RWPE2 (cell line): ENCODE data around the gene GRIK2.
"Not testable (repeated sequence)": the region's sequence is repeated elsewhere in the genome, so short reads cannot be mapped to it uniquely, and the experiment has no call there.

Experiments
- ATAC-seq: fragments of 200-7000 bp; cut with Tn5 transposase; 3 replicates; pipeline ENCODE4 v1.9.1; 2021; ENCODE audit warnings: low read depth
- DNase-seq: peaks from one replicate; pipeline ENCODE4 v3.0.0-alpha.2; 2020; ENCODE audit warnings: low spot score
- H3K27ac ChIP-seq: fragments of 450-650 bp; 2 replicates; pipeline ENCODE4 v1.5.1; 2017; ENCODE audit warnings: mild to moderate bottlenecking; ENCODE audit not compliant: poor library complexity, severe bottlenecking
- H3K27me3 ChIP-seq: fragments of 250-450 bp; sonication (Bioruptor Pico); 2 replicates; pipeline ENCODE4 v1.5.1; 2021; ENCODE audit warnings: mild to moderate bottlenecking, moderate library complexity; ENCODE audit not compliant: insufficient read depth, poor library complexity, severe bottlenecking
- H3K36me3 ChIP-seq: fragments of 250-450 bp; sonication (Bioruptor Pico); 2 replicates; pipeline ENCODE4 v1.5.1; 2020; ENCODE audit warnings: low read depth, mild to moderate bottlenecking, moderate library complexity
- H3K4me1 ChIP-seq: fragments of 250-450 bp; sonication (Bioruptor Pico); 2 replicates; pipeline ENCODE4 v1.5.1; 2021; ENCODE audit warnings: mild to moderate bottlenecking, moderate library complexity; ENCODE audit not compliant: insufficient read depth, poor library complexity, severe bottlenecking
- H3K4me3 ChIP-seq: fragments of 250-450 bp; sonication (Bioruptor Pico); 2 replicates; pipeline ENCODE4 v1.5.1; 2021; ENCODE audit warnings: mild to moderate bottlenecking, moderate library complexity; ENCODE audit not compliant: severe bottlenecking
- H3K9me3 ChIP-seq: fragments of 250-450 bp; sonication (Bioruptor Pico); 2 replicates; pipeline ENCODE4 v1.5.1; 2021; ENCODE audit warnings: mild to moderate bottlenecking, moderate library complexity; ENCODE audit not compliant: severe bottlenecking
- TF ChIP-seq, protein P1 (sequence below): fragments of 450-650 bp; IDR thresholded peaks from one replicate; pipeline ENCODE4 v1.5.1; 2017; ENCODE audit warnings: mild to moderate bottlenecking, moderate library complexity; ENCODE audit not compliant: poor library complexity, severe bottlenecking

GRIK2 gene

DNA sequence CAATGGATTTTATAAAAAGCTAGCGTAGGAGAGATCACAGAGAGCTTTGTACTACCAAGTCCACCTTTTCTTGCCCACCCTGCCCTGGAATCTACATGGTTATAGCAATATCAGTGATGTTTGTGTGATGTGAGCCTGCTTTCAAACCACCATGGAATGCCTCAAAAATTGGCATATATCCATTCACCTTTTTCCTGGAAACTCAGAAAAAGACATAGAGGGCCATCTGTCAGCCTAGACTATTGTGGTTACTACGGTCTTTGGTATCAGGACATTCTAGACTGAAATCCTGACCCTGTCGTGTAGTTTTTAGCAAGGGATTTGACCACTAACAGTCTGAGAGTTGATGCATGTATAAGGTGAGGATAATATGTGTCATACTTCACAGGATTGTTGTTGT is 239.6 kb downstream of the GRIK2 start:
- no peaks in the 10 kb centered on the region for H3K36me3 ChIP-seq
- H3K27me3 ChIP-seq, result no peaks in the 10 kb centered on the region
- no peaks in the 10 kb centered on the region for H3K4me1 ChIP-seq
- TF ChIP-seq, protein P1, sequence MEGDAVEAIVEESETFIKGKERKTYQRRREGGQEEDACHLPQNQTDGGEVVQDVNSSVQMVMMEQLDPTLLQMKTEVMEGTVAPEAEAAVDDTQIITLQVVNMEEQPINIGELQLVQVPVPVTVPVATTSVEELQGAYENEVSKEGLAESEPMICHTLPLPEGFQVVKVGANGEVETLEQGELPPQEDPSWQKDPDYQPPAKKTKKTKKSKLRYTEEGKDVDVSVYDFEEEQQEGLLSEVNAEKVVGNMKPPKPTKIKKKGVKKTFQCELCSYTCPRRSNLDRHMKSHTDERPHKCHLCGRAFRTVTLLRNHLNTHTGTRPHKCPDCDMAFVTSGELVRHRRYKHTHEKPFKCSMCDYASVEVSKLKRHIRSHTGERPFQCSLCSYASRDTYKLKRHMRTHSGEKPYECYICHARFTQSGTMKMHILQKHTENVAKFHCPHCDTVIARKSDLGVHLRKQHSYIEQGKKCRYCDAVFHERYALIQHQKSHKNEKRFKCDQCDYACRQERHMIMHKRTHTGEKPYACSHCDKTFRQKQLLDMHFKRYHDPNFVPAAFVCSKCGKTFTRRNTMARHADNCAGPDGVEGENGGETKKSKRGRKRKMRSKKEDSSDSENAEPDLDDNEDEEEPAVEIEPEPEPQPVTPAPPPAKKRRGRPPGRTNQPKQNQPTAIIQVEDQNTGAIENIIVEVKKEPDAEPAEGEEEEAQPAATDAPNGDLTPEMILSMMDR, result no peak
- no peak overlapping the region for H3K27ac ChIP-seq
- no peak overlapping the region for H3K4me3 ChIP-seq
- H3K9me3 ChIP-seq, result no peaks in the 10 kb centered on the region
- ATAC-seq (no peak), DNase-seq (no peak)

DNA sequence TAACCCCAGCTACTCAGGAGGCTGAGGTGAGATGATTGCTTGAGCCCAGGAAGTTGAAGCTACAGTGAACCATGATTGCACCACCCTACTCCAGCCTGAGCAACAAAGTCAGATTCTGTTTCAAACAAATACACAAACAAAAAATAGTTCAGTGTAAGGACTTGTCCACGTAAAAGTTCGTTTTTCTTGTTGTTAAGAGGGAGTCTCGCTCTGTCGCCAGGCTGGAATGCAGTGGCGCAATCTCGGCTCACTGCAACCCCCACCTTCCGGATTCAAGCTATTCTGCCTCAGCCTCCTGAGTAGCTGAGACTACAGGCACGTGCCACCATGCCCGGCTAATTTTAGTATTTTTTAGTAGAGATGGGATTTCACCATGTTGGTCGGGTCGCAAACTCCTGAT is 245.4 kb downstream of the GRIK2 start:
- H3K4me3 ChIP-seq, H3K27ac ChIP-seq, ATAC-seq, H3K9me3 ChIP-seq, H3K27me3 ChIP-seq, H3K36me3 ChIP-seq, DNase-seq, H3K4me1 ChIP-seq: not testable (repeated sequence)

DNA sequence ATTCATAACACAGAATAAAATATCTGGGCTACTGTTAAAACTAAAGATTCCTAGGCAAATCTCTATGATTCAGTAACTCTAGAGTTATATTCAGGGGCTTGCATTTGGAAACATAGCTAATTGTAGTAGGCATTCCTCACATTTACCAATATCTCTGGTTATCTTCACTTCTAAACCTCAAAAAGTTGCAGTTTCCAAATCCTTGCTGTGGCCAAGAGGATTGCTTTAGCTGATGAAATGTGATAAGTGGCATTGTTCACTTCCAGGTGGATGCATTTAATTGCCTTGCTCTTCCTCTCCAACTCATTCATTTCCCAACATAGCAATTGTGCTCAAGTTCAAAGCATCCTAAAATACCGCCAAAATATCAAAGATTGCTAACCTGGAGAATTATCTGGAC is 246.6 kb downstream of the GRIK2 start:
- Histone ChIP-seq H3K4me1 (no peaks in the 10 kb centered on the region), H3K4me3 (no peak overlapping the region), H3K27ac (no peak overlapping the region), H3K9me3 (no peaks in the 10 kb centered on the region), H3K36me3 (no peaks in the 10 kb centered on the region), H3K27me3 (no peaks in the 10 kb centered on the region)
- DNase-seq (no peak), ATAC-seq (no peak)
- TF ChIP-seq, protein P1, result no peak

DNA sequence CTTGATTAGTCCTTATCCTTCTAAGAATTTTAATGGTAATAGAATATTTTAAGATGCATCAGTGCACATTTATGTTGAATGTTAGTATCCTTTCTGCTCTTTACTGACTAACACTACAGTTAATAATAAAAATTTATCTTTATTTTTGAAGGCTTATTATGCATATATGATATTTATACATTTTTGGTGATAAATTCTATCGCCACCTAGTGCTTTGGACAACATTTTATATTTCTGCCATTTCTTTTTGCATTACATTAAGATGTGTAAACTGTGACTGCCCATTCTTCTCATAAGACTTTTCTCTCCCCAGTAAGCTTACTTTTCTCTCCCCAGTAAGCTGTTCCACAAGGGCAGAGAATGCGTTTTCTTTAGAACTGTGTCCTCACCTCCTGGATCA is 252.3 kb downstream of the GRIK2 start:
- Histone ChIP-seq H3K4me1 (no peaks in the 10 kb centered on the region), H3K4me3 (no peak overlapping the region), H3K36me3 (no peaks in the 10 kb centered on the region), H3K27ac (no peak overlapping the region), H3K9me3 (no peaks in the 10 kb centered on the region), H3K27me3 (no peaks in the 10 kb centered on the region)
- no peak for ATAC-seq
- TF ChIP-seq, protein P1, result peak; percentile 27
- DNase-seq, result no peak

DNA sequence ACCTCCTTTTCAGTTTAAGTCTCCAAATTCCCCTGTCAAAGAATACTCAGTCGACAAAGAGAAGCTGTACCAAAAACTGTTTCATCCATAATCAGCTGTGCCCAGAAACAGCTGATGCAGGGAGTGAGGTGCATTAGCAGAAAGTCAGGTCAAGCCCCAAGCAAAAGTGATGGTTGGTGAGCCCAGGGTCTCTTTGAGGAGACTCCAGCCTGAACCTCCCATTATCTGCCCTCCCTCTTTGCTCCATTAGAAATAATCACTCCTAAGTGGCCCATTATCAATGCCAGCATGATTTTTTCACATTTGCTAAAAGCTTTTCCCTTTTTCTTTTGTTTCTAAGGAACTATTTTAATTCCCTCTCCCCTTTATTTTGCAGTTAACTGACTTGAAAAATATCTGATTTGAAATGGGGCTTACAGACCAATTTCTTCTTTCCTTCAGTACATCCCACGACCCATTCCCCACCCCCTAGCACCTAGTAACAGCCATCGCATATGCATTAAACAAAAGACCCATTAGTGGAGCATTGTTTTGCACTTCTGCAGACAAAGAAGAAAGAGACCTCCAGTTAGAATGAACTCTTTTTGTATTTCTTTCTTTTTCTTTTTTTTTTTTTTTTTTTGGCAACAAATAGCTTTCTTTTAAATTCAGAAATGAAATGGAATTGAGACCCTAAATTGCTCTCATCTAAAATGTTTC is 257.0 kb downstream of the GRIK2 start:
- H3K9me3 ChIP-seq, result no peaks in the 10 kb centered on the region
- TF ChIP-seq, protein P1, result no peak
- no peak overlapping the region for H3K4me3 ChIP-seq
- H3K36me3 ChIP-seq, result no peaks in the 10 kb centered on the region
- no peak overlapping the region for H3K27ac ChIP-seq
- DNase-seq (no peak), ATAC-seq (no peak)
- H3K4me1 ChIP-seq, result no peaks in the 10 kb centered on the region
- H3K27me3 ChIP-seq, result no peaks in the 10 kb centered on the region
